GM18951 (cell line): Measurements from ENCODE around the gene FBXO47.

Source experiments
- POLR2A ChIP-seq: IDR thresholded peaks from 4 replicates; pipeline ENCODE4 v1.6.1; 2011; ENCODE audit warnings: mild to moderate bottlenecking; ENCODE audit not compliant: insufficient read length, insufficient read depth; ENCODE audit errors: extremely low read depth
- in situ Hi-C: fragments of 300-500 bp; cut with MboI; formaldehyde crosslinking; loops from one replicate; pipeline ENCODE4 v1.12.0; 2022; ENCODE audit warnings: low sequenced_read_pairs, mixed read lengths, inconsistent platforms; ENCODE audit not compliant: unreplicated experiment

Gene FBXO47

GRCh38 chr17:38897671-38898290, 69.4 kb downstream of the FBXO47 start:
- no peak for TF ChIP-seq POLR2A
- in situ Hi-C loops: no loop called here

DNA sequence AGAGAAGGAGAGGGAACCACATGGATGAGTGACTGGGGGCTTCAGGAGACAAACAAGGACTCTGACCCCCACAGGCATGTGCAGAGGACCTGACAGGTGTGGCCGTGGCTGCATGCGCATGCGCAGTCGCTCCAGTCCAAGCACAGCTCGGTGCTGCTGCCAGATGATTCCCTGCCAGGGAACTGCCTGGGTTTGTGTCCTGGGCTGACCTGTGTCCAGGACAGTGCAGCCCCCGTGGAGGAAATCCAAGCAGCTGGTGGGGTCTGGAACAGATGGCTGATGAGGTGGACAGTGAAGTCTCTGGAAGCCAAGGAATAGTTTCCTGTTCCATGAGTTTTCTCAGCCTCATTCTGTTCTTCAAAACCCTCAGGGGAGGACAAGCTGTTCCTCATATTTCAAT, 70.0 kb downstream of the FBXO47 start:
- in situ Hi-C loops: no loop called here
- TF ChIP-seq POLR2A: no peak

GRCh38 chr17:38896346-38896954, 70.8 kb downstream of the FBXO47 start:
- TF ChIP-seq POLR2A: no peak
- in situ Hi-C loops: no loop called here

GRCh38 chr17:38894276-38894675, 72.9 kb downstream of the FBXO47 start:
- in situ Hi-C loops: no loop called here
- no peak for TF ChIP-seq POLR2A

DNA sequence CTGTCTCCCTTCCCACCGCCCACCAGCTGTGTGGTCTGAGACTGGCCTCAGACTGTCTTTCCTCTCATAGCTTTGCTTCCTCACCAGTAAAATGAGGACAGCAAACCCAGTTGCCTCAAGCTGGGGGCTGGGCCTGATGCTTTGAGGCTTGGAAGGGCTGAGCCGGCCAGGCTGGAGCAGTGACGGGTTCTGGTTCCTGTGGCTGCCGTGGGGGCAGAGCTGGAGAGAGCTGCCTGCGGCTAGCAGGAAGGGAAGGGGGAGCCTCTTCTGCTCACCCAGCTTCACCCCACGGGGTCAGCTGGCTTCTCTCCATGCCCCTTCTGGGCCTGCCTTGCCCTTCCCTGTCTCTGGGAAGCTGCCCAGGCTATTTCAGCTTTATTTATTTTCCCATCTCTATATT, 73.6 kb downstream of the FBXO47 start:
- in situ Hi-C loops: no loop called here
- TF ChIP-seq POLR2A: no peak

- no peak for TF ChIP-seq POLR2A
- in situ Hi-C loops: no loop called here
Measured at GRCh38 chr17:38893113-38893512, 74.1 kb downstream of the FBXO47 start.

- in situ Hi-C loops: no loop called here
- TF ChIP-seq POLR2A: no peak
Measured at GRCh38 chr17:38892620-38893019, 74.6 kb downstream of the FBXO47 start.

DNA sequence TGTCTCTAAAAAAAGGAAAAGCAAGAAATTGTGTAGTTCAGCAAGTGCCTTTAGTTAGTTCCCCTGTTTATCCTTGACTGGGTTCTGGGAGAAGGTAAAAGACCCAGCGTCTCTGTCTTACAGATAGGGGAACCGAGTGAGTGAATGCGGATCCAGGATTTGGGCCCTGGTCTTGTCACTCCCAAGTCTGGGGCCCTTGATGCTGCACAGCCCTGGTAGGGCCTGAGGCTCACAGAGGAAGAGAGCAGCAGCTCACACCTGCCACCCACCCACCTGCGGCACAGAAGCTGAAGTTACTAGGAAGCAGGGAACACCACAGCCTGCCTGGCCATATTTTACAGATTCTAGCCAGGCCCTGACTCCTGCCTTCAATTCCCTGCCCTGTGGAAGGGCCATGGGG, 75.1 kb downstream of the FBXO47 start:
- TF ChIP-seq POLR2A: no peak
- in situ Hi-C loops: no loop called here

DNA sequence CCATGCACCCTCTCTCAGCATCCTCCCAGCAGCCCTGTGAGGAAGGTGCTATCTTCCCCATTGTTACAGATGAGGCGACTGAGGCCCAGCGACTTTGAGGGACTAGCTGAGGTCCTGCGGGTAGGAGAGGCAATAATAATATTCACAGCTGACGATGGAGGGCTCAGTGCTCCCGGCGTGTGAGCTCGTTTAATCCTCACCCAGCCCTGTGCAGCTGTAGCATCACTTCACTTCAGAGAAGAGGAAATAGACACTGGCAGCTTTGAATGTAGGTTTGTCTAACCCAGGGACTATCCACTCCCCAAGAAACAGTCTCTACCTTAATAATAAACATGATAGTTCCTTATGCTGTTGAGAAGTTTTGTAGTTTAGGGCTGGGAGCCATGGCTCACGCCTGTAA, 75.8 kb downstream of the FBXO47 start:
- in situ Hi-C loops: no loop called here
- no peak for TF ChIP-seq POLR2A

- in situ Hi-C loops: no loop called here
- TF ChIP-seq POLR2A: no peak
Measured at GRCh38 chr17:38890410-38890746, 76.8 kb downstream of the FBXO47 start.

DNA sequence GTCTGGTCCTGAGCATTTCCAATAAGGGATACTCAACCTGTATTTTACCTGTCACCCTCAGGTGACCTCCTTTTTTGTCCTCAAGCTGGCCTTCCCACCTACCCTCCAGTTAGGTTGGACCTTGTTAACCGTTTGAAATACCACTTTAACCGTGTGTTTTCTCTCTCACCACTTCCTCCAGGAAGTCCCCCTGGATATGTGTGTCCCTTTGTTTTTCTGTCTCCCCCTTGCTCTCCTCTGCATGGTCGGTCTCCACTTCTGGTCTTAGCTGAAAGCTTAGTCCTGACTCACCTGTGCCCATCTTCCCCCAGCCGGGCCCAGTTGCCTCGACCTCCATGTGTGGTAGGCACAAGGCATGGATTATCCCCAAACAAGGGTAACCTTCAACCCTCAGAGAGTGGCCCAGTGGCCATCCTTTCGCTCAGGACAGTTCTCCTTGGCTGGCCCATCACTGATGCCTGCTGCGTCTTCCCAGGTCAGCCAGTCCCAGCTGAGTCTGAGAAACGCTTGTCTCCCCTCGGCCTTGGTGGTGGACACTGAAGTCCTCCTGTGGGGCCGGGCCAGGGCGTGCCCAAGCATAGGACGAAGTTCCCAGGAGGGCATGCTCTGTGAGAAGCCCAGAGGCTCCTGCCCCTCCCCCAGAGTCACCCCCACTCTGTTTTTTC, 77.3 kb downstream of the FBXO47 start:
- in situ Hi-C loops: no loop called here
- TF ChIP-seq POLR2A: no peak

- in situ Hi-C loops: no loop called here
- no peak for TF ChIP-seq POLR2A
Measured at GRCh38 chr17:38888842-38889241, 78.4 kb downstream of the FBXO47 start.

- in situ Hi-C loops: no loop called here
Measured at GRCh38 chr17:38886643-38887010, 80.6 kb downstream of the FBXO47 start.

More at GRCh38 chr17:38886643-38887010, 80.6 kb downstream of the FBXO47 start:
- TF ChIP-seq POLR2A: no peak
